Stimulated activated CD4-positive, alpha-beta T cell treated with anti-CD3 and anti-CD28 coated beads, Interleukin-2, amount 100 ng/mL, for 24 hours (primary cell): ENCODE results near the gene STEEP1.
"Not testable (repeated sequence)": the region's sequence is repeated elsewhere in the genome, so short reads cannot be mapped to it uniquely, and the experiment has no call there.

ENCODE experiments used
- DNase-seq, 2 donors: peaks; one replicate each; pipeline ENCODE4 v3.0.0-alpha.2; 2020

The STEEP1 gene

DNA sequence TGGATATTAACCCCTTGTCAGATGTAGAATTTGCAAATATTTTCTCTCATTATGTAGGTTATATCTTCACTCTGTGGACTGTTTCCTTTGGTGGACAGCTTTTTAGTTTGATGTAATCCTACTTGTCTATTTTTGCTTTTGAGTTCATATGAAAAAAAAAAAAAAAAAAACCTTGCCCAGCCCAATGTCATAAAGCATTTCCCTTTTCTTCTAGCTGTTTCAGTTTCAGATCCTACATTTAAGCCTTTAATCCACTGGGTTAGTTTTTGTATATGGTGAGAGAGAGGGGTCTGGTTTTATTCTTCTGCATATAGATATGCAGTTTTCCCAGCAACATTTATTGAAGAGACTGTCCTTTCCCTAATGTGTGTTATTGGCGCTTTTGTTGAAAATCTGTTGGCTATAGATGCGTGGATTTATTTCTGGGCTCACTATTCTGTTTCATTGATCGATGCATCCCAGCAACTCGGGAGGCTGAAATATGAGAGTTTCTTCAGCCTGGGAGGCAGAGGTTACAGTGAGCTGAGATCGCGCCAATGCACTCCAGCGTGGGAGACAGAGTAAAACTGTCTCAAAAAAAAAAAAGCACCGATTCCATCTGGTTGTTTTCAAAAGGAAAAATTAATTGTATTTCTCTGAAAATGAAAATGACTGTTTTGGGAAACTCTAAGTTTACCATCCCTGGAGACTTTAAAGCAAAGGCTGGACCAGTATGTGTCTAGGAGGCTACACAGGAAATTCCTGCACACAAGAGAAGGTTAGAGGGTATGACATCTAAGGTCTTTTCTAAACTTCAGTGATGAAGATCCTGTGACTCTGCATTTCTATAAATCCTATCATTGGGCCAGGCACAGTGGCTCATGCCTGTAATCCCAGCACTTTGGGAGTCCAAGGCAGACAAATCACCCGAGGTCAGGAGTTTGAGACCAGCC lies 35.6 kb downstream of the STEEP1 start:
- no peak for DNase-seq

- no peak for DNase-seq
Measured at GRCh38 chrX:119523664-119524184, 41.5 kb downstream of the STEEP1 start.

DNA sequence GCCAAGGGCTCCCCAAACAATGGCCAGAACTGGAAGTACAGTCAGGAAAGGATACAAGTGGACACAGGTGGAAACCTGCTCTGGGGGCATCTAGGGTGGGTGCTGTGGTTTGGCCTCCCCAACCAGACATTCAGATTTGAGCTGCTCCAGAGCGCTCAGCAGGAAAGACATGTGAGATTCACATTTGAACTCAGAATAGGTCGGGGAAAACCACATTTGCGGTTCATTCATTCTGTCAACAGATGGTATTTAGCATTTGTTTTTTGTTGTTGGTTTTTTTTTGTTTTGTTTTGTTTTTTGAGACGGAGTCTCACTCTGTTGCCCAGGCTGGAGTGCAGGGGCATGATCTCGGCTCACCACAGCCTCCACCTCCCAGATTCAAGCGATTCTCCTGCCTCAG lies 44.0 kb downstream of the STEEP1 start:
- no peak for DNase-seq

GRCh38 chrX:119518371-119518770 lies 46.8 kb downstream of the STEEP1 start:
- no peak for DNase-seq

DNA sequence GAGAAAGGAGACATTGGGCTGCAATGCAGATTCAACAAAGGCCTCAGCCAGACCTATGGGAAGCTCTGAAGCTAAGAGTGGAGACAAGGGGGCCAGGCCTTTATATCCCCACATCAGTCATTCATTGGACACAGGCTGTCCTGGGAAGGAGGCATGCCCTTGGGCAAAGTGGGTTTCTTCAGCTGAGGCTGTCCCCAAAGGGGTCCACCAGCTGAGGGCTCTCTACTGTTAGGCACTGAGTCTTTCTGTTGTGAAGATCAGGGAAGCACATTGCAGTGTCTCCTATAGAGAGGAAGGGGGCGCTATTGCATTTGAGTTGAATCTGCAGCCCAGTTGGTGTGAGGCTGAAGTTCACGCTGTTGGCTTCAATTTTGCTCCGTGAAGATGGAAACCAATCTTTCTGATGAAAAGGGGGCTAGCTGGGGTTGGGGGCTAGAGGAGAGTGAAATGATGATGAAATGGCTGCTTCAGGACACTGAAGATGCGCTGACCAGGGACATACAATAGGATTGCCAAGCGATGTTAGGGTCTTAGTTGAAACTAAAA lies 49.0 kb downstream of the STEEP1 start:
- peak; percentile 4 to 21 for DNase-seq

- DNase-seq = peak in 1 of 2 donors; percentile 5
Measured at GRCh38 chrX:119512146-119512800, 52.9 kb downstream of the STEEP1 start.

DNA sequence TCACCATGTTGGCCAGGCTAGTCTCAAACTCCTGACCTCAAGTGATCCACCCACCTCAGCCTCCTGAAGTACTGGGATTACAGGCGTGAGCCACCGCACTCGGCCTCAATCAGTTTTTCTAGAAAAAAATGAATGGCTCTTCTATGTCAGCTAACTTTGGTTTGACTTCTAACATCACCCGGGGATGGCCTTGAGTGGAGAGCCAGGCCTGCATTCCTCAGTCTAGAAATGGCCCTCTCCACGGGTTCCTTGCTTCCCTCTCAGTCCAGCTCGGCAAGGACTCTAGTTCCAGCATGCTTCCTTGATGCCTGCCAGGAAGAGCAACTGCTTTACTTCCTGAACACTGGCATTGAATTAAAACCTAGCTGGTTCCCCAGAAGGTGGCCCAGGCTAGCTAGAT lies 58.0 kb downstream of the STEEP1 start:
- no peak for DNase-seq

- no peak for DNase-seq
Measured at GRCh38 chrX:119505945-119506344, 59.3 kb downstream of the STEEP1 start.

GRCh38 chrX:119505145-119505544 lies 60.1 kb downstream of the STEEP1 start:
- not testable (repeated sequence) for DNase-seq

- no peak for DNase-seq
Measured at GRCh38 chrX:119503484-119503861, 61.7 kb downstream of the STEEP1 start.

GRCh38 chrX:119502727-119503483 lies 62.3 kb downstream of the STEEP1 start:
- no peak for DNase-seq

- DNase-seq = no peak
Measured at GRCh38 chrX:119501511-119502148, 63.6 kb downstream of the STEEP1 start.

GRCh38 chrX:119500061-119500800 lies 65.0 kb downstream of the STEEP1 start:
- no peak for DNase-seq

- DNase-seq = no peak
Measured at GRCh38 chrX:119497185-119497584, 68.0 kb downstream of the STEEP1 start.

GRCh38 chrX:119495734-119496726 lies 69.2 kb downstream of the STEEP1 start:
- no peak for DNase-seq

GRCh38 chrX:119493851-119494495 lies 71.2 kb downstream of the STEEP1 start:
- not testable (repeated sequence) for DNase-seq

- DNase-seq = no peak
Measured at GRCh38 chrX:119492463-119492862, 72.7 kb downstream of the STEEP1 start.

GRCh38 chrX:119489212-119490074 lies 75.8 kb downstream of the STEEP1 start:
- DNase-seq = no peak

DNA sequence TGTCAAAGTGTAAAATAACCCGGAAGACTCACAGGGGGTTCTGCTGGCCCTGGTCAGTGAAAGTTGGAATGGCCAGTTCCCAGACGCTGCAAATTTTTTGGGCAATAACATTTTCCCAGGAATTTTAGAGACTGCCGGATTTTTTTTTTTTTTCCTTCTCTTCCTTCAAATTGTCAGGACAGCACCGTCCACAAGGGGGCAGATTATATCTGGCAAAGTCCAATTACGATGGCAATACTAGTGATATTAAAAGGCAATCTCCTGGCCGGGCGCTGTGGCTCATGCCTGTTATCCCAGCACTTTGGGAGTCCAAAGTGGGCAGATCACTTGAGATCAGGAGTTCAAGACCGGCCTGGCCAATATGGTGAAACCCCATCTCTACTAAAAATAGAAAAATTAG lies 76.5 kb downstream of the STEEP1 start:
- DNase-seq = peak; percentile 39 to 47
